WTC11 (cell line): ENCODE data around the gene CNTN5. TPM values are rescaled to one million over a fixed set of nuclear protein-coding genes. Genes with fewer than 3 reads are reported as not detected.

Source experiments
- ATAC-seq: fragments of 200-7000 bp; cut with Tn5 transposase; 2 replicates; pipeline ENCODE4 v1.10.0; 2021; ENCODE audit warnings: mild to moderate bottlenecking, moderate library complexity
- CTCF ChIA-PET: fragments of 300-600 bp; sonication (Branson Sonifier 250); formaldehyde crosslinking; loops from one replicate; lab custom pipeline; 2021; ENCODE audit warnings: antibody characterized with exemption; lab: Charles Lee
- POLR2A ChIA-PET: fragments of 350-600 bp; sonication (Branson Sonifier 250); formaldehyde crosslinking; loops from one replicate; lab custom pipeline; 2021; ENCODE audit warnings: antibody characterized with exemption; lab: Charles Lee
- DNase-seq: peaks from one replicate; pipeline ENCODE4 v3.0.0; 2021; ENCODE audit warnings: low spot score
- H3K27ac Mint-ChIP-seq: 2 replicates; pipeline ENCODE4 v1.8.0; 2021; ENCODE audit warnings: mixed read lengths
- H3K27me3 Mint-ChIP-seq: 2 replicates; pipeline ENCODE4 v1.8.0; 2021; ENCODE audit warnings: low read depth, mild to moderate bottlenecking, moderate library complexity, mixed read lengths
- H3K36me3 Mint-ChIP-seq: 2 replicates; pipeline ENCODE4 v1.8.0; 2021; ENCODE audit warnings: mixed read lengths
- H3K4me1 Mint-ChIP-seq: 2 replicates; pipeline ENCODE4 v1.8.0; 2022; ENCODE audit warnings: mixed read lengths
- H3K4me3 Mint-ChIP-seq: 2 replicates; pipeline ENCODE4 v1.8.0; 2021; ENCODE audit warnings: mild to moderate bottlenecking, moderate library complexity, mixed read lengths
- H3K9me3 Mint-ChIP-seq: 2 replicates; pipeline ENCODE4 v1.8.0; 2021; ENCODE audit warnings: mixed read lengths
- JUN ChIP-seq: sonication (generic); formaldehyde crosslinking; IDR thresholded peaks from 2 replicates; pipeline ENCODE4 v1.8.0; 2023; ENCODE audit warnings: mild to moderate bottlenecking, missing genetic modification reagents
- MYBL2 ChIP-seq: sonication (generic); formaldehyde crosslinking; IDR thresholded peaks from 2 replicates; pipeline ENCODE4 v1.8.1; 2023; ENCODE audit warnings: mild to moderate bottlenecking, moderate library complexity, missing genetic modification reagents
- NFYB ChIP-seq: sonication (generic); formaldehyde crosslinking; conservative IDR thresholded peaks from 2 replicates; pipeline ENCODE4 v1.8.0; 2022; ENCODE audit warnings: low read depth, missing genetic modification reagents
- TCF7 ChIP-seq: sonication (generic); formaldehyde crosslinking; IDR thresholded peaks from 2 replicates; pipeline ENCODE4 v1.8.0; 2022; ENCODE audit warnings: mild to moderate bottlenecking, low read depth, missing genetic modification reagents, moderate library complexity
- ZNF317 ChIP-seq: sonication (generic); formaldehyde crosslinking; IDR thresholded peaks from 2 replicates; pipeline ENCODE4 v1.8.1; 2023; ENCODE audit warnings: low read depth, mild to moderate bottlenecking, moderate library complexity, missing genetic modification reagents, borderline replicate concordance
- ZNF423 ChIP-seq: fragments of 250-450 bp; sonication (Bioruptor Pico); IDR thresholded peaks from 2 replicates; pipeline ENCODE4 v2.1.2; 2022; ENCODE audit warnings: mild to moderate bottlenecking, moderate library complexity
- ZNF671 ChIP-seq: fragments of 250-450 bp; sonication (Bioruptor Pico); IDR thresholded peaks from 2 replicates; pipeline ENCODE4 v1.8.0; 2021; ENCODE audit warnings: mild to moderate bottlenecking
- total RNA-seq: library from RNA; stranded (reverse); gene quantifications from 3 replicates; pipeline ENCODE4 v1.2.3, GENCODE V29; 2021
- TF ChIP-seq, protein P1 (sequence below): sonication (generic); formaldehyde crosslinking; IDR thresholded peaks from 2 replicates; pipeline ENCODE4 v1.8.0; 2023; ENCODE audit warnings: missing genetic modification reagents
- TF ChIP-seq, protein P2 (sequence below): fragments of 250-450 bp; sonication (Bioruptor Pico); IDR thresholded peaks from 2 replicates; pipeline ENCODE4 v1.9.0; 2021; ENCODE audit warnings: mild to moderate bottlenecking
- TF ChIP-seq, protein P3 (sequence below): sonication (generic); formaldehyde crosslinking; IDR thresholded peaks from 2 replicates; pipeline ENCODE4 v1.8.0; 2022; ENCODE audit warnings: mild to moderate bottlenecking, missing genetic modification reagents
- TF ChIP-seq, protein P4 (sequence below): fragments of 250-450 bp; sonication (Bioruptor Pico); IDR thresholded peaks from 2 replicates; pipeline ENCODE4 v1.9.0; 2021; ENCODE audit warnings: mild to moderate bottlenecking
- TF ChIP-seq, protein P5 (sequence below): sonication (generic); formaldehyde crosslinking; IDR thresholded peaks from 2 replicates; pipeline ENCODE4 v1.8.1; 2022; ENCODE audit warnings: low read depth, mild to moderate bottlenecking, moderate library complexity, missing genetic modification reagents, borderline replicate concordance
- TF ChIP-seq, protein P6 (sequence below): sonication (generic); formaldehyde crosslinking; IDR thresholded peaks from 2 replicates; pipeline ENCODE4 v1.8.1; 2023; ENCODE audit warnings: mild to moderate bottlenecking, missing genetic modification reagents, moderate library complexity
- TF ChIP-seq, protein P7 (sequence below): sonication (generic); formaldehyde crosslinking; IDR thresholded peaks from 2 replicates; pipeline ENCODE4 v1.8.1; 2023; ENCODE audit warnings: mild to moderate bottlenecking, missing genetic modification reagents, moderate library complexity
- TF ChIP-seq, protein P8 (sequence below): sonication (generic); formaldehyde crosslinking; IDR thresholded peaks from 2 replicates; pipeline ENCODE4 v1.8.0; 2022; ENCODE audit warnings: mild to moderate bottlenecking, missing genetic modification reagents
- TF ChIP-seq, protein P9 (sequence below): fragments of 250-450 bp; sonication (Bioruptor Pico); conservative IDR thresholded peaks from 2 replicates; pipeline ENCODE4 v1.9.0; 2021; ENCODE audit warnings: mild to moderate bottlenecking

CNTN5 gene
- total RNA-seq, 1 experiment from 2014 or later, result 0.07 TPM

DNA sequence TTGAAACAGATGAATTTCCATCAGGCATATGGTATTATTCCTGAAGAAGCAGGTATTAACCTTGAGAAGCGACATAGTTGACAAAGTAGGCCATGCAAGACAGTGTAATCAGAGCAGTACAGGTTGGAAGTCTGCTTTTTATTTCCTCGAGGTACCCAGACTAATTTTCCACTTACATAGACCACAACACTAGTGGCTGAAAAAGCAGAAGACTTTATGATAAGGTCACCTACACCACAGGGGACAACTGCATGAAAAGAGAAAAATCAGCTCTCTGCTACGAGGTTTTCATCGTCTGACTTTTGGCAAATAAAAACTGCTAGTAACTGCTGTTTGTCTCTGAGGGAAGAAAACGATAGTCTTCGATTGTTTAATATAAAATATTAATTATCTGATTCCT, 77.5 kb downstream of the CNTN5 start:
- no peaks in the 10 kb centered on the region for H3K27me3 Mint-ChIP-seq

More for the DNA sequence above, 77.5 kb downstream of the CNTN5 start:
- ChIA-PET POLR2A (no interaction called here), CTCF (no interaction called here)
- Mint-ChIP-seq H3K4me1 (no peaks in the 10 kb centered on the region), H3K4me3 (no peak overlapping the region), H3K9me3 (peaks cover 23% of the 10 kb centered on the region), H3K27ac (no peak overlapping the region), H3K36me3 (peaks cover 18% of the 10 kb centered on the region)
- TF ChIP-seq ZNF423 (CRISPR knock-in tag) (no peak), NFYB (CRISPR knock-in tag) (no peak), ZNF317 (CRISPR knock-in tag) (no peak), JUN (CRISPR knock-in tag) (no peak), ZNF671 (no peak), MYBL2 (no peak), TCF7 (CRISPR knock-in tag) (no peak)
- TF ChIP-seq, protein P1, sequence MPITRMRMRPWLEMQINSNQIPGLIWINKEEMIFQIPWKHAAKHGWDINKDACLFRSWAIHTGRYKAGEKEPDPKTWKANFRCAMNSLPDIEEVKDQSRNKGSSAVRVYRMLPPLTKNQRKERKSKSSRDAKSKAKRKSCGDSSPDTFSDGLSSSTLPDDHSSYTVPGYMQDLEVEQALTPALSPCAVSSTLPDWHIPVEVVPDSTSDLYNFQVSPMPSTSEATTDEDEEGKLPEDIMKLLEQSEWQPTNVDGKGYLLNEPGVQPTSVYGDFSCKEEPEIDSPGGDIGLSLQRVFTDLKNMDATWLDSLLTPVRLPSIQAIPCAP (CRISPR knock-in tag), result no peak
- TF ChIP-seq, protein P2, sequence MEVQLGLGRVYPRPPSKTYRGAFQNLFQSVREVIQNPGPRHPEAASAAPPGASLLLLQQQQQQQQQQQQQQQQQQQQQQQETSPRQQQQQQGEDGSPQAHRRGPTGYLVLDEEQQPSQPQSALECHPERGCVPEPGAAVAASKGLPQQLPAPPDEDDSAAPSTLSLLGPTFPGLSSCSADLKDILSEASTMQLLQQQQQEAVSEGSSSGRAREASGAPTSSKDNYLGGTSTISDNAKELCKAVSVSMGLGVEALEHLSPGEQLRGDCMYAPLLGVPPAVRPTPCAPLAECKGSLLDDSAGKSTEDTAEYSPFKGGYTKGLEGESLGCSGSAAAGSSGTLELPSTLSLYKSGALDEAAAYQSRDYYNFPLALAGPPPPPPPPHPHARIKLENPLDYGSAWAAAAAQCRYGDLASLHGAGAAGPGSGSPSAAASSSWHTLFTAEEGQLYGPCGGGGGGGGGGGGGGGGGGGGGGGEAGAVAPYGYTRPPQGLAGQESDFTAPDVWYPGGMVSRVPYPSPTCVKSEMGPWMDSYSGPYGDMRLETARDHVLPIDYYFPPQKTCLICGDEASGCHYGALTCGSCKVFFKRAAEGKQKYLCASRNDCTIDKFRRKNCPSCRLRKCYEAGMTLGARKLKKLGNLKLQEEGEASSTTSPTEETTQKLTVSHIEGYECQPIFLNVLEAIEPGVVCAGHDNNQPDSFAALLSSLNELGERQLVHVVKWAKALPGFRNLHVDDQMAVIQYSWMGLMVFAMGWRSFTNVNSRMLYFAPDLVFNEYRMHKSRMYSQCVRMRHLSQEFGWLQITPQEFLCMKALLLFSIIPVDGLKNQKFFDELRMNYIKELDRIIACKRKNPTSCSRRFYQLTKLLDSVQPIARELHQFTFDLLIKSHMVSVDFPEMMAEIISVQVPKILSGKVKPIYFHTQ (CRISPR knock-in tag), result no peak
- TF ChIP-seq, protein P3, sequence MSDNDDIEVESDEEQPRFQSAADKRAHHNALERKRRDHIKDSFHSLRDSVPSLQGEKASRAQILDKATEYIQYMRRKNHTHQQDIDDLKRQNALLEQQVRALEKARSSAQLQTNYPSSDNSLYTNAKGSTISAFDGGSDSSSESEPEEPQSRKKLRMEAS, result no peak
- TF ChIP-seq, protein P4, sequence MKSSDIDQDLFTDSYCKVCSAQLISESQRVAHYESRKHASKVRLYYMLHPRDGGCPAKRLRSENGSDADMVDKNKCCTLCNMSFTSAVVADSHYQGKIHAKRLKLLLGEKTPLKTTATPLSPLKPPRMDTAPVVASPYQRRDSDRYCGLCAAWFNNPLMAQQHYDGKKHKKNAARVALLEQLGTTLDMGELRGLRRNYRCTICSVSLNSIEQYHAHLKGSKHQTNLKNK (CRISPR knock-in tag), result no peak
- TF ChIP-seq, protein P5, sequence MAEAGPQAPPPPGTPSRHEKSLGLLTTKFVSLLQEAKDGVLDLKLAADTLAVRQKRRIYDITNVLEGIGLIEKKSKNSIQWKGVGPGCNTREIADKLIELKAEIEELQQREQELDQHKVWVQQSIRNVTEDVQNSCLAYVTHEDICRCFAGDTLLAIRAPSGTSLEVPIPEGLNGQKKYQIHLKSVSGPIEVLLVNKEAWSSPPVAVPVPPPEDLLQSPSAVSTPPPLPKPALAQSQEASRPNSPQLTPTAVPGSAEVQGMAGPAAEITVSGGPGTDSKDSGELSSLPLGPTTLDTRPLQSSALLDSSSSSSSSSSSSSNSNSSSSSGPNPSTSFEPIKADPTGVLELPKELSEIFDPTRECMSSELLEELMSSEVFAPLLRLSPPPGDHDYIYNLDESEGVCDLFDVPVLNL (CRISPR knock-in tag), result no peak
- TF ChIP-seq, protein P6, sequence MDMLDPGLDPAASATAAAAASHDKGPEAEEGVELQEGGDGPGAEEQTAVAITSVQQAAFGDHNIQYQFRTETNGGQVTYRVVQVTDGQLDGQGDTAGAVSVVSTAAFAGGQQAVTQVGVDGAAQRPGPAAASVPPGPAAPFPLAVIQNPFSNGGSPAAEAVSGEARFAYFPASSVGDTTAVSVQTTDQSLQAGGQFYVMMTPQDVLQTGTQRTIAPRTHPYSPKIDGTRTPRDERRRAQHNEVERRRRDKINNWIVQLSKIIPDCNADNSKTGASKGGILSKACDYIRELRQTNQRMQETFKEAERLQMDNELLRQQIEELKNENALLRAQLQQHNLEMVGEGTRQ (CRISPR knock-in tag), result no peak
- TF ChIP-seq, protein P7, sequence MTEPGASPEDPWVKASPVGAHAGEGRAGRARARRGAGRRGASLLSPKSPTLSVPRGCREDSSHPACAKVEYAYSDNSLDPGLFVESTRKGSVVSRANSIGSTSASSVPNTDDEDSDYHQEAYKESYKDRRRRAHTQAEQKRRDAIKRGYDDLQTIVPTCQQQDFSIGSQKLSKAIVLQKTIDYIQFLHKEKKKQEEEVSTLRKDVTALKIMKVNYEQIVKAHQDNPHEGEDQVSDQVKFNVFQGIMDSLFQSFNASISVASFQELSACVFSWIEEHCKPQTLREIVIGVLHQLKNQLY (CRISPR knock-in tag), result no peak
- TF ChIP-seq, protein P8, sequence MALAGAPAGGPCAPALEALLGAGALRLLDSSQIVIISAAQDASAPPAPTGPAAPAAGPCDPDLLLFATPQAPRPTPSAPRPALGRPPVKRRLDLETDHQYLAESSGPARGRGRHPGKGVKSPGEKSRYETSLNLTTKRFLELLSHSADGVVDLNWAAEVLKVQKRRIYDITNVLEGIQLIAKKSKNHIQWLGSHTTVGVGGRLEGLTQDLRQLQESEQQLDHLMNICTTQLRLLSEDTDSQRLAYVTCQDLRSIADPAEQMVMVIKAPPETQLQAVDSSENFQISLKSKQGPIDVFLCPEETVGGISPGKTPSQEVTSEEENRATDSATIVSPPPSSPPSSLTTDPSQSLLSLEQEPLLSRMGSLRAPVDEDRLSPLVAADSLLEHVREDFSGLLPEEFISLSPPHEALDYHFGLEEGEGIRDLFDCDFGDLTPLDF (CRISPR knock-in tag), result no peak
- TF ChIP-seq, protein P9, sequence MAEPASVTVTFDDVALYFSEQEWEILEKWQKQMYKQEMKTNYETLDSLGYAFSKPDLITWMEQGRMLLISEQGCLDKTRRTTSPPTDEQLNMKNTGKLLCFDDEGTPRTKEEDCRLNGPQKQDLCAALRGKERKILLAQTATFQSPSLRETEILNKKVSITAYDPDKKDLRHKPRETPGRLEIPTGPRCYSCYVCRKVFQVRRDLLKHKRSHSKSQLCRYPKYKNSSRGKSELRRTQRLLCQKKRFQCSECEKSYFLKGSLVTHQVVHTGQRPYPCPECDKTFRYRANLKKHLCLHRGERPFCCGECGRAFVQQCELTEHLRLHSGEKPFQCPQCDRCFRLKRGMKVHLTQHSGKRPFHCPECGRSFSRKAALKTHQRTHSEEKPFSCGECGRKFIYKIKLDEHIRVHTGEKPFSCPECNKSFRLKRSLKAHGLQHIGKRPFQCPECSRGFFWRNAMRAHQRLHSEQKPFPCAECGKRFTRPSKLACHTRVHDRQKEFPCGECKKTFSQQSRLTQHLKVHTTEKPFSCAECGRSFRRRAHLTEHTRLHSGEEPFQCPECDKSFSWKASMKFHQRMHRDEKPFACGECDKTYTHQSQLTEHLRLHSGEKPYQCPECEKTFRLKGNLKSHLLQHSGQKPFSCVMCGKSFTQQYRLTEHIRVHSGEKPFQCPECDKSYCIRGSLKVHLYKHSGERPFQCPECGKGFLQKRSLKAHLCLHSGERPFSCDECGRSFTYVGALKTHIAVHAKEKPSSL (CRISPR knock-in tag), result no peak
- DNase-seq (no peak), ATAC-seq (no peak)
